SK-N-SH treated with all-trans-retinoic acid at 6 μM for 48 hours (cell line): Measurements from ENCODE around the gene BUD13.

Experiments used
- ATAC-seq: fragments of 200-7000 bp; cut with Tn5 transposase; 3 replicates; pipeline ENCODE4 v1.9.1; 2020; ENCODE audit warnings: mild to moderate bottlenecking, moderate library complexity
- BACH2 ChIP-seq: fragments of 250-450 bp; sonication (Bioruptor Pico); IDR thresholded peaks from 2 replicates; pipeline ENCODE4 v1.9.0; 2021; ENCODE audit warnings: mild to moderate bottlenecking, borderline replicate concordance
- CSDC2 ChIP-seq: fragments of 250-450 bp; sonication (Bioruptor Pico); IDR thresholded peaks from 2 replicates; pipeline ENCODE4 v1.5.0; 2020; ENCODE audit warnings: mild to moderate bottlenecking, moderate library complexity
- ISL1 ChIP-seq: fragments of 250-450 bp; sonication (Bioruptor Pico); IDR thresholded peaks from 2 replicates; pipeline ENCODE4 v2.1.2; 2022; ENCODE audit warnings: mild to moderate bottlenecking, moderate library complexity
- PPARA ChIP-seq: fragments of 250-450 bp; sonication (Bioruptor Pico); IDR thresholded peaks from 2 replicates; pipeline ENCODE4 v1.5.0; 2020; ENCODE audit warnings: mild to moderate bottlenecking, borderline replicate concordance
- RARB ChIP-seq: fragments of 250-450 bp; sonication (Bioruptor Pico); IDR thresholded peaks from 2 replicates; pipeline ENCODE4 v1.8.0; 2021; ENCODE audit warnings: mild to moderate bottlenecking, moderate library complexity
- SNAI2 ChIP-seq: fragments of 250-450 bp; sonication (Bioruptor Pico); IDR thresholded peaks from 2 replicates; pipeline ENCODE4 v1.5.0; 2020; ENCODE audit warnings: mild to moderate bottlenecking, moderate library complexity
- TOX ChIP-seq: fragments of 250-450 bp; sonication (Bioruptor Pico); IDR thresholded peaks from 2 replicates; pipeline ENCODE4 v1.8.0; 2021; ENCODE audit warnings: mild to moderate bottlenecking, moderate library complexity, borderline replicate concordance
- ZC3H10 ChIP-seq: fragments of 250-450 bp; sonication (Bioruptor Pico); IDR thresholded peaks from 2 replicates; pipeline ENCODE4 v1.5.1; 2021; ENCODE audit warnings: mild to moderate bottlenecking, moderate library complexity
- ZFP30 ChIP-seq: fragments of 450-650 bp; formaldehyde crosslinking; IDR thresholded peaks from 2 replicates; pipeline ENCODE4 v1.5.0; 2022; ENCODE audit warnings: mild to moderate bottlenecking, moderate library complexity
- ZNF565 ChIP-seq: fragments of 450-650 bp; formaldehyde crosslinking; conservative IDR thresholded peaks from 2 replicates; pipeline ENCODE4 v1.5.0; 2020; ENCODE audit warnings: low read depth, mild to moderate bottlenecking, moderate library complexity
- ZNF70 ChIP-seq: fragments of 450-650 bp; formaldehyde crosslinking; IDR thresholded peaks from 2 replicates; pipeline ENCODE4 v1.5.0; 2020; ENCODE audit warnings: mild to moderate bottlenecking, moderate library complexity
- ZNF8 ChIP-seq: fragments of 450-650 bp; formaldehyde crosslinking; IDR thresholded peaks from 2 replicates; pipeline ENCODE4 v1.5.0; 2020; ENCODE audit warnings: mild to moderate bottlenecking, moderate library complexity
- TF ChIP-seq, protein P1 (sequence below): fragments of 250-450 bp; sonication (Bioruptor Pico); IDR thresholded peaks from 2 replicates; pipeline ENCODE4 v1.8.0; 2021; ENCODE audit warnings: low read depth, mild to moderate bottlenecking, moderate library complexity, borderline replicate concordance
- TF ChIP-seq, protein P2 (sequence below): fragments of 250-450 bp; sonication (Bioruptor Pico); IDR thresholded peaks from 2 replicates; pipeline ENCODE4 v1.8.0; 2020; ENCODE audit warnings: mild to moderate bottlenecking, moderate library complexity, borderline replicate concordance
- TF ChIP-seq, protein P3 (sequence below): fragments of 250-450 bp; sonication (Bioruptor Pico); IDR thresholded peaks from 2 replicates; pipeline ENCODE4 v1.5.1; 2021; ENCODE audit warnings: mild to moderate bottlenecking, moderate library complexity
- TF ChIP-seq, protein P4 (sequence below): fragments of 250-450 bp; sonication (Bioruptor Pico); IDR thresholded peaks from 2 replicates; pipeline ENCODE4 v1.5.1; 2020; ENCODE audit warnings: low read depth, mild to moderate bottlenecking, moderate library complexity
- TF ChIP-seq, protein P5 (sequence below): fragments of 250-450 bp; sonication (Bioruptor Pico); IDR thresholded peaks from 2 replicates; pipeline ENCODE4 v1.5.0; 2020; ENCODE audit warnings: mild to moderate bottlenecking, moderate library complexity

The BUD13 gene

DNA sequence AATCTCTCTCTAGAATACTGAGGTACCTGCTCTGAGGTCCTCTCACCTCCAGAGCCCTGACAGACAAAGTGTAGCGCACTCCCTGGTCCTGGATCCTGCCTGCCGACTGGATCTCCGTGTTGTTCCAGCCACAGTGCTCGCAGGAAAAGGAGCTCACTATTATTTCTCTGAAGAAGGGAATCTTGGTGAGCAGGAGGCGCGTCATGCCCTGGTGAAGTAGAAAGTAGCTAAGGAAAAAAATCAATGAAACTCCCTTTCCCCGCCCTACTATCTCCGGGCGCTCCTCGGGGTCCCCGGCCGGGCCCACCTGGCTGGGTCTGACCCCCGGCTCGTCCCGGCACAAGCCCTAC lies 14.6 kb upstream of the BUD13 start:
- ATAC-seq: peak; percentile 3
- TF ChIP-seq ZNF8 (CRISPR knock-in tag): no peak
- TF ChIP-seq, protein P1, sequence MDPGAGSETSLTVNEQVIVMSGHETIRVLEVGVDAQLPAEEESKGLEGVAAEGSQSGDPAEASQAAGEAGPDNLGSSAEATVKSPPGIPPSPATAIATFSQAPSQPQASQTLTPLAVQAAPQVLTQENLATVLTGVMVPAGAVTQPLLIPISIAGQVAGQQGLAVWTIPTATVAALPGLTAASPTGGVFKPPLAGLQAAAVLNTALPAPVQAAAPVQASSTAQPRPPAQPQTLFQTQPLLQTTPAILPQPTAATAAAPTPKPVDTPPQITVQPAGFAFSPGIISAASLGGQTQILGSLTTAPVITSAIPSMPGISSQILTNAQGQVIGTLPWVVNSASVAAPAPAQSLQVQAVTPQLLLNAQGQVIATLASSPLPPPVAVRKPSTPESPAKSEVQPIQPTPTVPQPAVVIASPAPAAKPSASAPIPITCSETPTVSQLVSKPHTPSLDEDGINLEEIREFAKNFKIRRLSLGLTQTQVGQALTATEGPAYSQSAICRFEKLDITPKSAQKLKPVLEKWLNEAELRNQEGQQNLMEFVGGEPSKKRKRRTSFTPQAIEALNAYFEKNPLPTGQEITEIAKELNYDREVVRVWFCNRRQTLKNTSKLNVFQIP (CRISPR knock-in tag): no peak
- TF ChIP-seq, protein P2, sequence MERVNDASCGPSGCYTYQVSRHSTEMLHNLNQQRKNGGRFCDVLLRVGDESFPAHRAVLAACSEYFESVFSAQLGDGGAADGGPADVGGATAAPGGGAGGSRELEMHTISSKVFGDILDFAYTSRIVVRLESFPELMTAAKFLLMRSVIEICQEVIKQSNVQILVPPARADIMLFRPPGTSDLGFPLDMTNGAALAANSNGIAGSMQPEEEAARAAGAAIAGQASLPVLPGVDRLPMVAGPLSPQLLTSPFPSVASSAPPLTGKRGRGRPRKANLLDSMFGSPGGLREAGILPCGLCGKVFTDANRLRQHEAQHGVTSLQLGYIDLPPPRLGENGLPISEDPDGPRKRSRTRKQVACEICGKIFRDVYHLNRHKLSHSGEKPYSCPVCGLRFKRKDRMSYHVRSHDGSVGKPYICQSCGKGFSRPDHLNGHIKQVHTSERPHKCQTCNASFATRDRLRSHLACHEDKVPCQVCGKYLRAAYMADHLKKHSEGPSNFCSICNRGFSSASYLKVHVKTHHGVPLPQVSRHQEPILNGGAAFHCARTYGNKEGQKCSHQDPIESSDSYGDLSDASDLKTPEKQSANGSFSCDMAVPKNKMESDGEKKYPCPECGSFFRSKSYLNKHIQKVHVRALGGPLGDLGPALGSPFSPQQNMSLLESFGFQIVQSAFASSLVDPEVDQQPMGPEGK: no peak
- no peak for TF ChIP-seq ZNF565 (CRISPR knock-in tag)
- TF ChIP-seq ZNF70 (CRISPR knock-in tag): no peak
- TF ChIP-seq SNAI2 (CRISPR knock-in tag): no peak
- TF ChIP-seq, protein P3, sequence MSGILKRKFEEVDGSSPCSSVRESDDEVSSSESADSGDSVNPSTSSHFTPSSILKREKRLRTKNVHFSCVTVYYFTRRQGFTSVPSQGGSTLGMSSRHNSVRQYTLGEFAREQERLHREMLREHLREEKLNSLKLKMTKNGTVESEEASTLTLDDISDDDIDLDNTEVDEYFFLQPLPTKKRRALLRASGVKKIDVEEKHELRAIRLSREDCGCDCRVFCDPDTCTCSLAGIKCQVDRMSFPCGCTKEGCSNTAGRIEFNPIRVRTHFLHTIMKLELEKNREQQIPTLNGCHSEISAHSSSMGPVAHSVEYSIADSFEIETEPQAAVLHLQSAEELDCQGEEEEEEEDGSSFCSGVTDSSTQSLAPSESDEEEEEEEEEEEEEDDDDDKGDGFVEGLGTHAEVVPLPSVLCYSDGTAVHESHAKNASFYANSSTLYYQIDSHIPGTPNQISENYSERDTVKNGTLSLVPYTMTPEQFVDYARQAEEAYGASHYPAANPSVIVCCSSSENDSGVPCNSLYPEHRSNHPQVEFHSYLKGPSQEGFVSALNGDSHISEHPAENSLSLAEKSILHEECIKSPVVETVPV: no peak
- TF ChIP-seq, protein P4, sequence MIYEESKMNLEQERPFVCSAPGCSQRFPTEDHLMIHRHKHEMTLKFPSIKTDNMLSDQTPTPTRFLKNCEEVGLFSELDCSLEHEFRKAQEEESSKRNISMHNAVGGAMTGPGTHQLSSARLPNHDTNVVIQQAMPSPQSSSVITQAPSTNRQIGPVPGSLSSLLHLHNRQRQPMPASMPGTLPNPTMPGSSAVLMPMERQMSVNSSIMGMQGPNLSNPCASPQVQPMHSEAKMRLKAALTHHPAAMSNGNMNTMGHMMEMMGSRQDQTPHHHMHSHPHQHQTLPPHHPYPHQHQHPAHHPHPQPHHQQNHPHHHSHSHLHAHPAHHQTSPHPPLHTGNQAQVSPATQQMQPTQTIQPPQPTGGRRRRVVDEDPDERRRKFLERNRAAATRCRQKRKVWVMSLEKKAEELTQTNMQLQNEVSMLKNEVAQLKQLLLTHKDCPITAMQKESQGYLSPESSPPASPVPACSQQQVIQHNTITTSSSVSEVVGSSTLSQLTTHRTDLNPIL (CRISPR knock-in tag): no peak
- no peak for TF ChIP-seq RARB
- TF ChIP-seq, all 23 proteins: peak for 0

DNA sequence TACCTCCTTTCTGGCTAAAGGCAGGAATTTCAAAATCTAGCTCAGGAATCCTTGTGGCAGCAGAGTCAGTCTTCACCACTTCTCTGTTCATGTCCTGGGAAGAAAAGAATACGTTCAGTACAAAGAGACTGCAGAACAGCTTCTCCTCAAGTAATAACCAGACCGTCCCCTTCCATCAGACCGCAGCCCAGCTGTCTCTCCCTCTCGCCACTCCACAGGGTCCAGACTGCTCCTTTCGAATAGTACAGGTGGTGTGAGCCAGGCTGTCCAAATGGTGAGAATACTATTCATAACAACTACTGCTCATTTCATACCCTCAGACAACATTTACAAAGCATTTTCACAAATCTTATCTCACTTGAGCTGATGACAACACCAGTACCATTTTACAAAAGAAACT lies 14.2 kb upstream of the BUD13 start:
- ATAC-seq: no peak
- no peak for TF ChIP-seq CSDC2
- TF ChIP-seq, protein P5, sequence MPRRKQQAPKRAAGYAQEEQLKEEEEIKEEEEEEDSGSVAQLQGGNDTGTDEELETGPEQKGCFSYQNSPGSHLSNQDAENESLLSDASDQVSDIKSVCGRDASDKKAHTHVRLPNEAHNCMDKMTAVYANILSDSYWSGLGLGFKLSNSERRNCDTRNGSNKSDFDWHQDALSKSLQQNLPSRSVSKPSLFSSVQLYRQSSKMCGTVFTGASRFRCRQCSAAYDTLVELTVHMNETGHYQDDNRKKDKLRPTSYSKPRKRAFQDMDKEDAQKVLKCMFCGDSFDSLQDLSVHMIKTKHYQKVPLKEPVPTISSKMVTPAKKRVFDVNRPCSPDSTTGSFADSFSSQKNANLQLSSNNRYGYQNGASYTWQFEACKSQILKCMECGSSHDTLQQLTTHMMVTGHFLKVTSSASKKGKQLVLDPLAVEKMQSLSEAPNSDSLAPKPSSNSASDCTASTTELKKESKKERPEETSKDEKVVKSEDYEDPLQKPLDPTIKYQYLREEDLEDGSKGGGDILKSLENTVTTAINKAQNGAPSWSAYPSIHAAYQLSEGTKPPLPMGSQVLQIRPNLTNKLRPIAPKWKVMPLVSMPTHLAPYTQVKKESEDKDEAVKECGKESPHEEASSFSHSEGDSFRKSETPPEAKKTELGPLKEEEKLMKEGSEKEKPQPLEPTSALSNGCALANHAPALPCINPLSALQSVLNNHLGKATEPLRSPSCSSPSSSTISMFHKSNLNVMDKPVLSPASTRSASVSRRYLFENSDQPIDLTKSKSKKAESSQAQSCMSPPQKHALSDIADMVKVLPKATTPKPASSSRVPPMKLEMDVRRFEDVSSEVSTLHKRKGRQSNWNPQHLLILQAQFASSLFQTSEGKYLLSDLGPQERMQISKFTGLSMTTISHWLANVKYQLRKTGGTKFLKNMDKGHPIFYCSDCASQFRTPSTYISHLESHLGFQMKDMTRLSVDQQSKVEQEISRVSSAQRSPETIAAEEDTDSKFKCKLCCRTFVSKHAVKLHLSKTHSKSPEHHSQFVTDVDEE (CRISPR knock-in tag): no peak

DNA sequence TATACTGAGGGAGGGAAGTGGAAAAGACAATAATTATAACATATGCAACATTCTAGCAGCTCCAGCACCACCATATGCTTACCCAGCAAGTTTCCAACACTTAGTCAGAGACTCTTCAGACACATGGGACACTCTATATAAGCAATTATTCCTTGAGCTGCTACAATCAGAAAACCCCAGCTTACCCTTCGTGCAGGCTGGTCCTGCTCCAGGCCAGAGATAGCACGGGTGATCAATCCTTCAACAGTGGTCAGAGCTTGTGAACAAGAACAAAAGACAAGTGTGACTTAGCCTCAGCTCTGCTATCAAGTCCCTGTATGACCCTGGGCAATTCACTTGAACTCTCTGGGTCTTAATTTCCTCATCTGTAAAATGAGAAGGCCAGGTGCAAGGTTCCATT lies 13.5 kb upstream of the BUD13 start:
- no peak for ATAC-seq
- TF ChIP-seq ZNF565 (CRISPR knock-in tag): no peak
- TF ChIP-seq, protein P1 (CRISPR knock-in tag): no peak
- TF ChIP-seq, protein P3: no peak
- TF ChIP-seq, protein P5 (CRISPR knock-in tag): no peak
- TF ChIP-seq ISL1 (CRISPR knock-in tag): no peak
- TF ChIP-seq ZC3H10 (CRISPR knock-in tag): no peak
- TF ChIP-seq ZNF8 (CRISPR knock-in tag): no peak
- TF ChIP-seq PPARA (CRISPR knock-in tag): no peak
- no peak for TF ChIP-seq TOX (CRISPR knock-in tag)
- TF ChIP-seq, protein P2: no peak
- TF ChIP-seq, protein P4 (CRISPR knock-in tag): no peak
- no peak for TF ChIP-seq SNAI2 (CRISPR knock-in tag)
- TF ChIP-seq ZNF70 (CRISPR knock-in tag): no peak
- TF ChIP-seq ZFP30 (CRISPR knock-in tag): no peak
- no peak for TF ChIP-seq BACH2 (CRISPR knock-in tag)
- TF ChIP-seq CSDC2: no peak
